MM.1S (cell line): ENCODE results near the gene TOE1.

ENCODE experiments used
- CTCF ChIP-seq: fragments of 300-600 bp; sonication (generic); IDR thresholded peaks from 2 replicates; pipeline ENCODE4 v1.5.1; 2016; ENCODE audit warnings: antibody characterized with exemption, low read length, mixed read lengths
- EZH2 ChIP-seq: fragments of 300-600 bp; sonication (generic); optimal IDR thresholded peaks from 2 replicates; pipeline ENCODE3; 2017; ENCODE audit warnings: low read depth, mild to moderate bottlenecking, antibody characterized with exemption, low read length, mixed read lengths

- TF ChIP-seq CTCF (no peak), EZH2 (no peak)
Observed at GRCh38 chr1:45334308-45335245, 5.4 kb upstream of the TOE1 start.
